SKM-1 (cell line): ENCODE results near the gene OR2A7.
"Not testable (repeated sequence)": the region's sequence is repeated elsewhere in the genome, so short reads cannot be mapped to it uniquely, and the experiment has no call there.

ENCODE experiments used
- DNase-seq: peaks from one replicate; lab custom pipeline; 2025; ENCODE audit not compliant: unreplicated experiment; lab: John Stamatoyannopoulos, UW

The OR2A7 gene

GRCh38 chr7:144264692-144265091, at the start of gene OR2A7:
Gene OR2A7, minus strand, starts transcription at chr7:144264792. Its CDS starts 5,164 bp downstream, at chr7:144259628.
- DNase-seq: not testable (repeated sequence)

DNA sequence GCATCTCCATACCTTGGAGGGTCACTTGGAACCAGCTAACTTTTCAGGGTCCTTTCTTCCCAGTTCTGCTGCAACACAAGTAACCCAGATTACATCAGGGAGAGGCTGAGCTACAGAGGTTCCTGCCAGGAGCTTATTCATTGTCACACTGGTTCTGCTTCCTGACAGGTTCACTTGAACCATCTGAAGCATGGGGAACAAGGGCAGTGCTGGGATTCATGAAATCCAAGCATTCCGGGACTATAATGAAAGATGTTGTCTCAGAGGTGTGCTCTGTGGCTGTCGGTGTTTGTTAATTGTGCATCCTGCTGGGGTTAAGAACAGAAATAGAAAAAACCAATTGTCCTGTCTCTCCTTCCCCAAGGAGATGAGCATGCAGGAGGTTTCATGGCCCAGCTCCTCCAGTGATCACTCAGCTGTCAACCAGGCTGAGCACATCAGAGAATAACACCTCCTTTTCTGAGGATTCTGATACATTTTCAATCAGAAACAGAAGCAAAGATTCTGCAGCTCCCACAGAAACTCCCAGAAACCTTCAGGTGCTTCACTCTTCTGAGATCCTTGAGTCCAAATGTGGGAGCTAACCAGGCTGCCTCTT, 47.4 kb upstream of the OR2A7 start, which contains the start of gene OR2A1:
TSS of gene OR2A1 (plus strand) at position 548 of the 598 bp plus-strand sequence. CDS start 5,706 bp downstream, outside the sequence.
- not testable (repeated sequence) for DNase-seq

GRCh38 chr7:144311218-144311617, 46.6 kb upstream of the OR2A7 start:
- not testable (repeated sequence) for DNase-seq

DNA sequence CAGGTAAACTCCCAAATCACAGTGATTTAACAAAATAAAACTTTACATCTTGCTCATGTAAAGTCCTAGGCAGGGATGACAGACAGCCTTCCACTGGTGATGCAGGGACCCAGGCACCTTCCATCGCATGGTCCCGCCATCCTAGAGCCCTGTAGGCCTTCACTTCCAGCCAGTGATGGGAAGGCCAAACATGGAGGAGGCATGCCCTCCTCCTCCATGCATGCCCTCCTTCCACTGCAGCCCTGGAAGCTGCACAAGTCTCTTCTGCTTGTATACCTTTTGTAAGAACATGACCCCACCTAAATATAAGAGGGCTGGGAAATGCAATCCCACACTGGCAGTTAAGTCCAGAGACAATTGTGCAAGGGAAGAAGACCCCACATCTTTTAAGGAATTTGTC, 45.1 kb upstream of the OR2A7 start:
- DNase-seq: not testable (repeated sequence)

DNA sequence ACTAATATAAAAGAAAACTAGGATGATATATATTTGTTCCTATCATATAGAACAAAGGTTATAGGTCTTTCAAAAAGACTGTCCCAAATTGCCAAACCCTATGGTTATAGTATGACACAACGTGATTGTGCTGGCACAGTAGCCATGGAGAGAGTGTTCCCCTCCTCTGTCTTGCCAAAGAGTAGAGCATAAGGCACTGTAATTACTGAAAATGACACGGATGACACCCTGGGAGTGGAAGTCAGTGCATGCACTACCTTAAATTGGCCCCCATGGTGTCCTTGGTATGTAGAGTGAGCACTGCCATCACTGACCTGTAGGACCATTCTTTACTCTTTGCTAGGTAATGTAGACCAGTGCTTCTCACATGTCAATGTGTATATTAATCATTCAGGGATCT, 40.6 kb upstream of the OR2A7 start:
- not testable (repeated sequence) for DNase-seq

DNA sequence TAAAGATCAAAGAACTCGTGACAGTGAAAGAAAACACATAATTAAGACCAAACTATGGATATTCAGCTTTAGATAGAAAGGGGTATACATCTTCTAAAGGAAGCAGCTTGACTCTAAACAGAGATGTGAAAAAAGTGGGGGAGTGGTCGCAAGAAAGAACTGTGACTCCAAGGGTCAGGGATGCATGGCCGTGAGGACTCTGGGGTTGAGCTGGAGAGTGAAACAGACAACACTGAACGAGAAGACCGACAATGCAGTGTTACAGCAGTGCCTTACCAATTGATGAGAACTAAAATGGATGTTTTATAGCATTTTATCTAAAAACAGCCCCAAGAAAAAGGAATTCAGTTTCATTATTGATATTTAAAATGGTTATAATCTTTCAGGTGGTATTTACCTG, 39.0 kb upstream of the OR2A7 start:
- DNase-seq: not testable (repeated sequence)

DNA sequence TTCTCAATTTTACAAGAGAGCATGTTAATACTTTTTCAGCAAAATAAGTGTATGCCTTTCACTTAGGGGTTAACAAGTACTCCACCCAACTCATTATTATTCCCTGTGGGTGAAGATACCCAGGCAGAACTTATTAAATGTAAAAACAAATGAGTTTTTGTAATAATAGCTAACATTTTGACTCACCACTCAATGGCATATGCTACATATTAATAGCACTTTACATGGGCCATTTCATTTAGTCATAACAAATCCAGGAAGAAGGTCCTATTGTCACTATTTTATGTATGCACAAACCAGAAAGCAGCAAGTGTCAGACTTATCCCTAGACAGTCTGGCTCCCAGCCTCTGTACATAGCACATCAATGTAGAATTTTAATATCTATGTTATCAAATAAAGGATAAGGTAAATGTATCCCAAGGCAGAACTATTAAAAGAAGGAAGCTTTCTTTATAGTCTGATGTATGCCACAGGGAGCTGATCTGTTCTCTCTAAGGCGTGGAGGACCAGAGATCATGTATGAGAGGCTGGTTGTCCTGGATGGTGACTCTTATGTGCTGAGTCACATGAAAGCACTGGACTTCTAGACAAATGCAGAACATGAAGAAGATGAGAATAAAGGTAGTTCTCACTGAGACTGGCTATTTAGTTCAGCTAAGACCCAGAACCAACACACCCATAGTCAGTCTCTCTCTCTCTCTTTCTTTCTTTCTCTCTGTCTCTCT, 38.1 kb upstream of the OR2A7 start:
- not testable (repeated sequence) for DNase-seq

- not testable (repeated sequence) for DNase-seq
These were observed 29.4 kb upstream of the OR2A7 start for GRCh38 chr7:144293794-144294499.

GRCh38 chr7:144292384-144293161, 28.0 kb upstream of the OR2A7 start:
- not testable (repeated sequence) for DNase-seq

DNA sequence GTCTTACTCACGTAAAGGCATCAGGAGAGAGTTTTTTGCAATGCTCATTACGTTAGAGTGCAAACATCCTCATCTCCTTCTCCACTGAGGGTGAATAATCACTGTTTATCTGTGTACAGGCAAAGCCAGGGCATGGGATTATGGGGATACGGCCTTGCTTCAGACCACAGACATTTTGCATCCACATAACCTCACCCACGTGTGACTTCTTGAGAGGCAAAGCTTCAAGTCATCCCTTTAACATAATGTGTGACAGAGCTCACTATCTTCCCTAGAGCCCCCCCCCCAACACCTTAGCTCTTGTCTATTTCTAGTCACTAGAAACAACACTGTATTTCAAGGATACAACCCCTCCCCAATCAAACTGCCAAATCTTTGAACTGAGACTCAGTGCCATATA, 27.0 kb upstream of the OR2A7 start:
- DNase-seq: not testable (repeated sequence)

DNA sequence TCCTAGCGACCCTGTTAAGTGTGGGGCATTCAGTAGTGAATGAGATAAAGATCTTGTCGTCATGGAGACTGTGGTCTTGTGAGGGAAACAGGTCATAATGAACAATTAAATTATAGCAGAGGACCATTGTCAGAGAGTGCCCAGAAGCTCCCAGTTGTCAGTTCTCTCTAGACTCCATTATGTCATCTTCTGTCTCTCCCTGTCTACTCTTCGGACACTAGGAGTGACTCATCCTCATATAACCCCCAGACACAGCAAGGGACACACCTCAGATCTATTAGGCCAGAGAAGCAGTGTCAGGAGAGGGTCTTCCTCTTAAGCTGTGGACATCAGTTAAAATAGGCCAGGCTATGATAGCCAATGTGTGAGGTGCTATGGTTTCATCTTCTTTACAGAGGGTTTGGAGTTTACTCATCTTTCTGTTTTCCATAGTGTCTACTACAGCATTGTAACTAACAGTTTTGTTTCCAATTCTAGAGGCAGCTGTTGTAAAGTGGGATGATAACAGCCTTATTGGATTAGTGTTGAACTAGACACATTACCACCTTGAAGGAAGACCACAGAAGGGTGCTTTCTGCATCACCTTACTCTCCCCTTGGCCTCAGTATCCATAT, 22.7 kb upstream of the OR2A7 start:
- DNase-seq: not testable (repeated sequence)

DNA sequence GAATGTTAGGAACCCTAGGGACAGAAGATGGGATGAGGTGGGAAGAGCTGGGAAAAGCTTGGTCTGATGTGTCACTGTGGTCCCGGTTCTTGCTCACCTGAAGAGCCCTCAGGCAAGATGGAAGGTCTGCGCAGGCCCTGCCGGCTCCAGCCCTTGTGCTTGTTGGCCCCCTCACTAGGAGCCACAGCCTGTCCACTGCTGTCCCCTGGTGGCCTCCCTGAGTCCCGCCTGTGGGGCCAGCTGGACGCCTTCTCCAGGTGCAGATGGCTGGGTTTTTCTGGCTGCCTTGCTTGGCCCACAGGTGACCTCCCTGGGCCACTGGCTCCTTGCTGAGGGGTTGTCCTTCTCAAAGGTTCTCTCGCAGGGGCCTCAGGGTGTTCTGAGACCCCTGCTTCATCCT, 19.1 kb upstream of the OR2A7 start:
- not testable (repeated sequence) for DNase-seq

DNA sequence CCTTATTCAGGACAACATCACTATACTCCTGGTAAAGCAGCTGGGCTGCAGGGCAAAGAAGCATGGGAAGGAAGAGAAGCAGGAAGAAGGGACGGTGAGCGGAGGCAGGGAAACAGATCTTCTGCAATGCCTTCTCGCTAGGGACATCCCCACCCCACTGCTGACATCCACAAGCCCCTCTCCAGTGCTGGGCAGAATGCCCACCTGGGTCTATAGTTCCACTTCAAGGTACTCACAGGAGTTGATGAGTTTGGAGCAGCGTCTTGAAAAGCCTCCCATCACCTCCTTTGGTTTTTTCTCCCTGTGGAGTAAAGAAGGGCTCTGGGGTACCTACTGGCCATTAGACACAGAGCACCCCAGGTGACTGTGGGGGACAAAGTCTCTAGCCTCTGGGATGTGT, 17.9 kb upstream of the OR2A7 start:
- not testable (repeated sequence) for DNase-seq

DNA sequence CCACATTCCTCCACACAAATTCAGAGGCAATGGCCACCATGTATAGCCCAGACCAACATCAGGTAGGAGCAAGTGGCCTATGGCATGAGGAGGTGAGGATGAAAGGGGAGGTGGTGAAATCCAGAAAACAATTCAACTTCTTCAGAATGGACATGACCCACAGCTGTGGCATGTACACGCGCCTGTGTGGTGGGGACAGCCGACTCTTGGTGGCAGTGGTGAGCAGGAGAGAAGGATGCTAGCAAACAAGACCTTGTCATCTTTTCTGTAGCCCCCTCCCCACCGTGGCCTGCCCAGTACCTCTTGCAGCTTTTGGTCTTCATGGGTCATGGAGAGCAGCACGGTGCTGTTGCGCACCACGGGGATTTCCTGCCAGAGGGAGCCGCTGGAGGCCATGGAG, 17.4 kb upstream of the OR2A7 start:
- not testable (repeated sequence) for DNase-seq

- DNase-seq: not testable (repeated sequence)
These were observed 15.4 kb upstream of the OR2A7 start for GRCh38 chr7:144280010-144280409.

GRCh38 chr7:144275281-144275680, 10.7 kb upstream of the OR2A7 start:
- DNase-seq: not testable (repeated sequence)

DNA sequence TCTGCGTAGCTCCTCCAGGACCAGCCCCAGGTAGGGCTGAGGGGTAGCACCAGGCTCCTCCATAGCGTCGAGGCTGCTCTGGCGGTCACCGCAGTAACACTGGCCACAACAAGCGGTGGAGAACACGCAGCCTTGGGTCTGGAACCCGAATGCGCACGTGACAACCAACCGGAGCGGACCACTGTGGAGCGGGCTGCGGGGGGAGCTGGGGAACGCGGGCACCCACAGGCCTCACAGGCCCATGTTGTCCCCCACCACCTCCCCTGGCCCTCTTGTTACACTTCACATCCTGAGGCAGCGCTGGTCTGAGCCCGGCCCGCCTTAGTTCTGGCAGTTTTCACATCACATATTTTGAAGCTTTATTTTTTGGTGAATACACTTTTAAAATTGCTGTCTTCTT, 4.6 kb upstream of the OR2A7 start, which contains the start of gene CTAGE8:
TSS of gene CTAGE8 (minus strand) at position 101 of the 400 bp plus-strand sequence. CDS start at position 63, 38 bp downstream.
- not testable (repeated sequence) for DNase-seq

GRCh38 chr7:144262128-144262527, 2.5 kb downstream of the OR2A7 start:
- not testable (repeated sequence) for DNase-seq

GRCh38 chr7:144259067-144259466, 5.5 kb downstream of the OR2A7 start:
- DNase-seq: not testable (repeated sequence)

- no peak for DNase-seq
These were observed 8.5 kb downstream of the OR2A7 start for GRCh38 chr7:144256112-144256511.
